ENCODE results near the gene LCN2. TPM values are rescaled to one million over a fixed set of nuclear protein-coding genes. Genes with fewer than 3 reads are reported as not detected.

Gene LCN2
- total RNA-seq, 1 experiment from 2014 or later: 1.0 TPM

DNA sequence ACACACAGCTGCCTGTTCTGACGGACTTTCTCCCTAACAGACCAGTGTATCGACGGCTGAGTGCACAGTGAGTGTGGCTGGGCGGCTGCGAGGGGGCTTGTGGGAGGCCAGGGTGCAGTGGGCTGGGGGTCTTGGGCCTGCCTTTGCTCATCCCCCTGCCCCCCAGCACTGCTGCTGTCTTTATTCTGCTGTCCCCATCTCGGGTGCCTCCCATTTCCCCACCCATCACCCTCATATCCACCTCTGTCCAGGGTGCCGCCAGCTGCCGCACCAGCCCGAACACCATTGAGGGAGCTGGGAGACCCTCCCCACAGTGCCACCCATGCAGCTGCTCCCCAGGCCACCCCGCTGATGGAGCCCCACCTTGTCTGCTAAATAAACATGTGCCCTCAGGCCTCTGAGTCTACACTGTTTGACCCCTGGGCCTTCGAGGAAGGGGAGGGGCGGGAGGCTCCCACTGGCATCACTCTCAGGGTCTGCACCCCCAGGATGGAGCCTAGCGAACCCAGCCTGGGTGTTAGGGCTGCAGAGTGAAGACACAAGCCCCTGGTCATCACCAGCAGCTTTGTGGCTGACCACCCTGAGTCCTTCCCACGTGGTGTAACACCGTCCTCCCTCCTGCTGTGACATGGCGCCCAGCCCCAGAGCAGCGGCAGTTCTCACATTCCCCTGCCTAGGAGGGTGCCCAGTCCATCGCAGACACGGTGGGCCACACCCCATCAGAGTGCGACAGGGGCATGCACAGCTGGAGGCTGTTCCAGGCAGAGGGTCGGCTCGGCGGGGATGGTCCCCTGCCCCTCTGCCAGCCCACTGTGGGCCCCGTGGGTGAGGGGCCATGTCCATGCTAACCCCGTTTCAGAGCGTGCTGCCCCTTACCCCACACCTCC lies 4.0 kb downstream of the LCN2 start:
- BruUV-seq (replicated peaks): no TSS peak
- Histone ChIP-seq H3K4me3 (ENCODE audit: low read depth in 2 of 2, low read length in 2 of 2) (no peak overlapping the region), H3K36me3 (ENCODE audit: control insufficient read depth, insufficient read depth, low read length) (no peaks in the 10 kb centered on the region), H3K27ac (ENCODE audit: low read length) (no peak overlapping the region), H3K4me1 (ENCODE audit: control insufficient read depth, insufficient read depth, low read length) (peaks cover 5% of the 10 kb centered on the region), H3K27me3 (ENCODE audit: control insufficient read depth, insufficient read depth, low read length) (no peaks in the 10 kb centered on the region), H3K9me3 (ENCODE audit: control insufficient read depth, insufficient read depth, low read depth, low read length) (no peaks in the 10 kb centered on the region)
- ChIA-PET POLR2A (no interaction called here), CTCF (no interaction called here)
- intact Hi-C loops (cut with micrococcal nuclease; ENCODE audit: unreplicated experiment): no loop called here
- DNase-seq (ENCODE audit: low read depth, low spot score): no peak
- ATAC-seq: no peak
- in situ Hi-C loops (cut with HindIII; ENCODE audit: low pct_unique_long_range_greater_than_20kb, low sequenced_read_pairs): no loop called here
- TF ChIP-seq, protein P1, sequence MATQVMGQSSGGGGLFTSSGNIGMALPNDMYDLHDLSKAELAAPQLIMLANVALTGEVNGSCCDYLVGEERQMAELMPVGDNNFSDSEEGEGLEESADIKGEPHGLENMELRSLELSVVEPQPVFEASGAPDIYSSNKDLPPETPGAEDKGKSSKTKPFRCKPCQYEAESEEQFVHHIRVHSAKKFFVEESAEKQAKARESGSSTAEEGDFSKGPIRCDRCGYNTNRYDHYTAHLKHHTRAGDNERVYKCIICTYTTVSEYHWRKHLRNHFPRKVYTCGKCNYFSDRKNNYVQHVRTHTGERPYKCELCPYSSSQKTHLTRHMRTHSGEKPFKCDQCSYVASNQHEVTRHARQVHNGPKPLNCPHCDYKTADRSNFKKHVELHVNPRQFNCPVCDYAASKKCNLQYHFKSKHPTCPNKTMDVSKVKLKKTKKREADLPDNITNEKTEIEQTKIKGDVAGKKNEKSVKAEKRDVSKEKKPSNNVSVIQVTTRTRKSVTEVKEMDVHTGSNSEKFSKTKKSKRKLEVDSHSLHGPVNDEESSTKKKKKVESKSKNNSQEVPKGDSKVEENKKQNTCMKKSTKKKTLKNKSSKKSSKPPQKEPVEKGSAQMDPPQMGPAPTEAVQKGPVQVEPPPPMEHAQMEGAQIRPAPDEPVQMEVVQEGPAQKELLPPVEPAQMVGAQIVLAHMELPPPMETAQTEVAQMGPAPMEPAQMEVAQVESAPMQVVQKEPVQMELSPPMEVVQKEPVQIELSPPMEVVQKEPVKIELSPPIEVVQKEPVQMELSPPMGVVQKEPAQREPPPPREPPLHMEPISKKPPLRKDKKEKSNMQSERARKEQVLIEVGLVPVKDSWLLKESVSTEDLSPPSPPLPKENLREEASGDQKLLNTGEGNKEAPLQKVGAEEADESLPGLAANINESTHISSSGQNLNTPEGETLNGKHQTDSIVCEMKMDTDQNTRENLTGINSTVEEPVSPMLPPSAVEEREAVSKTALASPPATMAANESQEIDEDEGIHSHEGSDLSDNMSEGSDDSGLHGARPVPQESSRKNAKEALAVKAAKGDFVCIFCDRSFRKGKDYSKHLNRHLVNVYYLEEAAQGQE (IDR thresholded peaks at IDR 0.05; ENCODE audit: insufficient read depth in 1 of 2, low read depth in 2 of 2, low read length in 1 of 2): no peak
- no peak for TF ChIP-seq POLR2AphosphoS5 (IDR thresholded peaks at IDR 0.05; ENCODE audit: low read depth, low read length)
- no peak for TF ChIP-seq SIN3A (IDR thresholded peaks at IDR 0.05; ENCODE audit: borderline replicate concordance, insufficient read depth, low read depth, low read length)
- TF ChIP-seq CTCF (IDR thresholded peaks at IDR 0.05): no peak
- no peak for TF ChIP-seq TCF7L2 (IDR thresholded peaks at IDR 0.05; ENCODE audit: low read depth, low read length)

DNA sequence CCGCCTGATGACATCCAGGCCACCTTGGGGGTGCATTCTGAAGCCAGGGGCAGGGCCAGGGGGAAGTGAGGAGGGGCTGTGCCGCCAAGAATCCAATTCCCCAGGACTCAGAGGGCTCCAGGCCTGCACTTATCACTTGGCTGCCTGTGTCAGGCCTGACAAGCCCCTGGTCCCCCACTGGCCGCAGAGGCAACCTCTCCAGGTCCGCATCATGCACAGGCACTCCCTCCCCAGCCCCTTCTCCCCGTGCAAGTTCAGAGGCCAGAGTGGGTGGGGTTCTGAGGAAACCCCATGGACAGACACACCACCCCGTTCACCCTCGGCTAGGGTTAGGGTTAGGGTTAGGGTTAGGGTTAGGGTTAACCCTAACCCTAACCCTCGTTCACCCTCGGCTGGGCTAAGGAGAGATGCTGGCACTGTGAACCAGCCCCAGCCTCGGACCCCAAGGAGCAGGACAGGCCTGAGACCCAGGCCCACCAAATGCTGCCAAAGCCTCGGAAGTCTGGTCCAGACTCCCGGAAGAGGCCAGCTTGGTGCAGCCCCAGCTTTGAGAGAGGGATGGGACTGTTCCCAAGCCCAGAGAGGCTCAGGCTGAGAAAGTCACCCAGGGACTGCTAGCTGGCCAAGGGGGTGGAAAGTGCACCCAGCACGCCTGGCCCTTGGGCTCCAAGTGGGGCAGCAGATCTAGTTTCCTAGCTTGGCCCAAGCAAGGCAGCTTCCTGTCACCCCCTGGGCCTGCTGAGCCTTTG lies 4.9 kb downstream of the LCN2 start:
- Histone ChIP-seq H3K4me1 (ENCODE audit: control insufficient read depth, insufficient read depth, low read length) (no peaks in the 10 kb centered on the region; the same call in none of the 2 replicates), H3K9me3 (ENCODE audit: control insufficient read depth, insufficient read depth, low read depth, low read length) (no peaks in the 10 kb centered on the region), H3K4me3 (ENCODE audit: low read depth in 2 of 2, low read length in 2 of 2) (no peak overlapping the region), H3K27ac (ENCODE audit: low read length) (no peak overlapping the region), H3K36me3 (ENCODE audit: control insufficient read depth, insufficient read depth, low read length) (no peaks in the 10 kb centered on the region), H3K27me3 (ENCODE audit: control insufficient read depth, insufficient read depth, low read length) (no peaks in the 10 kb centered on the region)
- DNase-seq (ENCODE audit: low read depth, low spot score): no peak
- TF ChIP-seq POLR2AphosphoS5 (IDR thresholded peaks at IDR 0.05; ENCODE audit: low read depth, low read length) (no peak), SIN3A (IDR thresholded peaks at IDR 0.05; ENCODE audit: borderline replicate concordance, insufficient read depth, low read depth, low read length) (no peak), TCF7L2 (IDR thresholded peaks at IDR 0.05; ENCODE audit: low read depth, low read length) (no peak), CTCF (IDR thresholded peaks at IDR 0.05) (no peak)
- TF ChIP-seq, protein P1 (IDR thresholded peaks at IDR 0.05; ENCODE audit: insufficient read depth in 1 of 2, low read depth in 2 of 2, low read length in 1 of 2): no peak
- ATAC-seq: no peak
- no TSS peak for BruUV-seq (replicated peaks)
- CTCF ChIA-PET: no interaction called here
- POLR2A ChIA-PET: no interaction called here
- intact Hi-C loops (cut with micrococcal nuclease; ENCODE audit: unreplicated experiment): no loop called here
- in situ Hi-C loops (cut with HindIII; ENCODE audit: low pct_unique_long_range_greater_than_20kb, low sequenced_read_pairs): no loop called here

All from Panc1 (cell line).